ENCODE measurements around the gene MAML1.

Gene MAML1

DNA sequence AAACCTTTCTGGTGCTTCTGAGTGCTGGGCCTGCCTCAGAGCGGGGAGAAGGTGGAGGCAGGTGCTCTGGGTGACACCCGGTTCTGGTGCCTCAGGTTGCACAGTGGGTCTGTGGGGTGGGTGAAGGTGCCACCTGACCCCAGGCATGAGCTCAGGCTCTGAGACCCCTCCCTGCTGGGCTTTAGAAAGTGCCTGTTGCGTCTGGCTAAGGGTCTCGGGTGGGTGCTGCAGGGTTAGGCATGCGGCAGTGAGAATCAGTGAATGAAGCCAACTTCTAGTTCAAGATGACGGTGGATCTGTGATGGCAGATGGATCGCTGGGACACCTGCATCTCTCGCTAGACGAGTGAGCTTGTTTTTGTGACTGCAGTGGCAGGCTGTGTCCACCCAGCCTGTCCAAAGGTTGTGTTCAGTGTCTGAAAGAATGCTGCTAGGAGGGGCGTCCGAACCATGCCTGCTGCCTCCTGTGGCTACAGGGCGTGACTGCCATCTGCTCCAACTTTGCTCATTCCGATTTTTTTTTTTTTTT is 93.1 kb downstream of the MAML1 start:
- DNase-seq: no peak
